H1 (cell line): ENCODE data around the gene CDR2.

ENCODE experiments used
- BRCA1 ChIP-seq: IDR thresholded peaks from 2 replicates; pipeline ENCODE4 v1.6.1; 2012; ENCODE audit warnings: low read depth, low read length, improper control_type of control experiment
- CTCF ChIP-seq, 3 experiments: IDR thresholded peaks; 1 replicate in 2 of 3; 2 replicates in 1 of 3; pipeline versions ENCODE4 v1.5.1 to v1.6.1; 2011; ENCODE audit warnings: low read length in 3 of 3, mild to moderate bottlenecking in 3 of 3, inconsistent platforms in 2 of 3, low read depth in 1 of 3, moderate library complexity in 1 of 3; ENCODE audit not compliant: insufficient read depth in 1 of 3; ENCODE audit errors: control extremely low read depth in 1 of 3
- EGR1 ChIP-seq: IDR thresholded peaks from 2 replicates; pipeline ENCODE4 v1.6.1; 2011; ENCODE audit warnings: low read depth, low read length, borderline replicate concordance
- GABPA ChIP-seq: IDR thresholded peaks from 2 replicates; pipeline ENCODE4 v1.6.1; 2011; ENCODE audit warnings: mild to moderate bottlenecking, low read length, moderate library complexity, borderline replicate concordance; ENCODE audit not compliant: insufficient read depth
- KDM5A ChIP-seq: fragments of 200-600 bp; IDR thresholded peaks from 2 replicates; pipeline ENCODE4 v1.7.1; 2012; ENCODE audit warnings: mild to moderate bottlenecking, low read length, inconsistent platforms, mixed read lengths
- MAFK ChIP-seq: IDR thresholded peaks from 2 replicates; pipeline ENCODE4 v1.6.1; 2012; ENCODE audit warnings: low read depth, mild to moderate bottlenecking, improper control_type of control experiment, low read length
- POLR2A ChIP-seq, 2 experiments: IDR thresholded peaks; 1 replicate in 1 of 2; 2 replicates in 1 of 2; pipeline ENCODE4 v1.6.1; 2011; ENCODE audit warnings: low read depth in 2 of 2, low read length in 2 of 2, mild to moderate bottlenecking in 2 of 2; ENCODE audit errors: control extremely low read depth in 1 of 2
- POLR2AphosphoS5 ChIP-seq: IDR thresholded peaks from 2 replicates; pipeline ENCODE4 v1.6.1; 2011; ENCODE audit warnings: low read depth, low read length
- TCF12 ChIP-seq: IDR thresholded peaks from 2 replicates; pipeline ENCODE4 v1.6.1; 2011; ENCODE audit warnings: low read depth, mild to moderate bottlenecking, low read length

DNA sequence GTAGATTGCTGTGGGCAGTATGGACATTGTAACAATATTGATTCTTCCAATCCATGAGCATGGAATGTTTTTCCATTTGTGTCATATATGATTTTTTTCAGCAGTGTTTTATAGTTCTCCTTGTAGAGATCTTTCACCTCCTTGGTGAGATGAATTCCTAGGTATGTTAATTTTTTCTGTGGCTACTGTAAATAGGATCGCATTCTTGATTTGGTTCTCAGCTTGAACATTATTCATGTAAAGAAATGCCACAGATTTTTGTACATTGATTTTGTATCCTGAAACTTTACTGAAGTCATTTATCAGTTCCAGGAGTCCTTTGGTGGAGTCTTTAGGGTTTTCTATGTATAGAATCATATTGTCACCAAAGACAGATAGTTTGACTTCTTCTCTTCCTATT, 19.7 kb upstream of the CDR2 start:
- TF ChIP-seq CTCF (IDR thresholded peaks at IDR 0.05; ENCODE audit: control extremely low read depth in 1 of 3, insufficient read depth in 1 of 3, low read depth in 1 of 3, low read length in 3 of 3), result no peak
- no peak for TF ChIP-seq POLR2AphosphoS5
- TF ChIP-seq POLR2A (IDR thresholded peaks at IDR 0.05; ENCODE audit: control extremely low read depth in 1 of 2, low read depth in 2 of 2, low read length in 2 of 2), result no peak
- TF ChIP-seq BRCA1, result no peak
- TF ChIP-seq MAFK, result no peak
- TF ChIP-seq EGR1, result no peak
- TF ChIP-seq KDM5A, result no peak
- no peak for TF ChIP-seq GABPA
- TF ChIP-seq TCF12, result no peak
